Measurements from ENCODE around the gene MECR.

The MECR gene

DNA sequence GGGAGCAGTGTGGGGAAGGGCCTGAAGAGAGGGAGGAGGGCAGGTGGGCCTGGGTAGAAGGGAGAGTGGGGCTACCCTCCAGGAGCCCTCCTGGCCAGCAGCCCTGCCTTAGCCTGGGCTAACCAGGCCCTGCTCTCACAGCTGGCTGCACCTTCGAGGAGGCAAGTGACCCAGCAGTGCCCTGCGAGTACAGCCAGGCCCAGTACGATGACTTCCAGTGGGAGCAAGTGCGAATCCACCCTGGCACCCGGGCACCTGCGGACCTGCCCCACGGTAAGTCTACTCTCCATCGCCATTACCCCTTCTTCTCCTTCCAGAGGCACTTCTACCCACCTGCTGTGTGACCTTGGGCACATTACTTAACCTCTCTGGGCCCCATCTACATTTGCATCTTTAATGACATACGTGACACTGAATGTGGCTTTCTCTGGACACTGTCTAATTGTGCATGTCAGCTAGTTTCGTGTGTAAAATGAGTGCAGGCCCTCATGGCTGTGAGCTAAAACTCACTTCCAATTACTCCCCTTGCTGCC is 24.5 kb upstream of the MECR start:
- DNase-seq (ENCODE audit: low read depth, low spot score) = no peak

- peak; percentile 47 for DNase-seq (ENCODE audit: low read depth, low spot score)
These were observed 23.6 kb upstream of the MECR start for GRCh38 chr1:29254346-29254745.

- no peak for DNase-seq (ENCODE audit: low read depth, low spot score)
These were observed 22.4 kb upstream of the MECR start for GRCh38 chr1:29253180-29253579.

- peak; percentile 33 for DNase-seq (ENCODE audit: low read depth, low spot score)
These were observed 20.7 kb upstream of the MECR start for GRCh38 chr1:29251164-29252124.

DNA sequence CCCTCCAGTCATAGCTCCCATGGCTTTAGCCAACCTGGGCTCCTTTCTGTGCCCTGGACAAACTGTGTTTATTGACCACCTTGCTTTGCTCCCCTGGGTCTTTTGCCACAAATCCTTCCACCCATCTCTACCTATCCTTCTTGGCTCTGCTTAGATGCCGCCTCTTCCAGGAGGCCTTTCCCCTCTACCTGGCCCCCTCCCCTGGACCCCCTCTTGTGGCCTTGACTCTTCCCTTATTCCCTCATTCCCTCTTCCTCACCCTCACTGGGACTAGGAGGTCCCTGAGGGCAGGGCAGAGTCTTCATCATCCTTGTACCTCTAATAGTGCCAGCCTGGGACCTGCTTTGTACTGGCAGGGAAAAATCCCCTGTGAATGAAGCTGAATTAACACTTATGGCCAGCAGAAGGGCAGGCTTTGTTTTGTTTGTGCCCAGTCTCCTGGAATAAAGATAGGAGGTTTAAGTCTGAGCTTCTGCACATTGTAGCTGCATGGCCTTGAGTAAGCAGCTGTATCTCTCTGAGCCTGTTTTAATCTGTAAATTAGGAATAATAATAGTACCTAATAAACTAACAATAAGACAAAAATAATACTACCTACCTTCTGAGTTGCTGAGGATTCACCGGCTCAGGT is 19.3 kb upstream of the MECR start:
- DNase-seq (ENCODE audit: low read depth, low spot score) = peak; percentile 60

DNA sequence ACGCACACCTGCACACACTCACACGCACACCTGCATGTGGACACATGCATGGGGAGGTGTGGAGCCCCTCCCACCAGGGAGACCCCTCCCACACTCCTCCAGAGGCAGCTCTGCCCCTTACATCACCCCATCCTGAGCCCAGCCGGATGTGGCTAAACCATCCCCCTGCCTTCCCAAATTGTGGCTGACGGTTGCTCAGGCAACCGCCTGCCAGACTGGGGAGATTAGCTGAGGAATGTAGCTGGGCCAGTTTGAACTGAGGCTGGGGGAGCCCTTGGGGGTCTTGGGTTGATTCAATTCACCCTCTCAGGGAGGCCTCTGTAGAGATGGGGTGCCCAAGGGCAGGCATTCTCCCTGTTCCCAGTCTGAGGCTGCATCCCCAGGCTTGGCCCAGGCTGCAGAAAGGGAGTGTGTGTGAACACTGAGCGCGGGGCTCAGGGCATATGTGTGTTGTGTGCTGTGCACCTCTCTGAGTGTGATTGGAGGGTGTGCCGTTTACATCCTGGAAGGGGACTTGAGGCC is 18.5 kb upstream of the MECR start:
- peak; percentile 94 for DNase-seq (ENCODE audit: low read depth, low spot score)

- no peak for DNase-seq (ENCODE audit: low read depth, low spot score)
These were observed 17.7 kb upstream of the MECR start for GRCh38 chr1:29248409-29248808.

DNA sequence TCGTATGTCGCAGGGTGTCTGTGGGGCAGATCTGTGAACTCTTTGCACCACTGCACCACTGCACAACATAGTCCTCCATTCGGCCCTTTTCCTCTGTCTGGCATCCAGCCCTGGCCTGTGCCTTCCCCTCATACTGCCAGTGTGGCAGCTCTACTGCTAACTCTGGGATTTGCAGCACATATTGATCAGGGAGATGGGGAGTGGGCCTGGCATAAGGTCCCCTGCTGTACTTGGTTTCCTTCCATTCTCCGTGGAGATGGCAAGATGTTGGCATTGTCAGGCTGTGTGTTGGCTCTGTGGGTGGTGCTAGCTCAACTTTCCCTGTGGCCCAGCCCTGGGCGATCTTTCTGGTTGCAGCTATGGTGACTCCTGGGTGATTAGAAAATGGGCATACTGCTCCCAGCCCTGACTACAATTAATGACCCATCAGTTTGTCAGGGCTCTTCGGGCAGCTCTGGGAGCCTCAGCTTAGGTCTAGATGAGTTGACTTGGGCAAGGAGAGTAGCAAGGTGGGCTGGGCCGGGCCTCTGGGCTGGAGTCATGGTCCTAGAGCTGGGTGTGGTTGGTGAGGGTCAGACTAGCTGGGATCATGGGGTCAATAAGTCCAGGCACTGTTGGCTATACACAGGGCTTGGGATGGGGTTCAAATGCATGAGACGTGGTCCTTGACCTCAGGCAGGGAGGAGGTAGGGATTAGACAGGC is 17.0 kb upstream of the MECR start:
- DNase-seq (ENCODE audit: low read depth, low spot score) = no peak

DNA sequence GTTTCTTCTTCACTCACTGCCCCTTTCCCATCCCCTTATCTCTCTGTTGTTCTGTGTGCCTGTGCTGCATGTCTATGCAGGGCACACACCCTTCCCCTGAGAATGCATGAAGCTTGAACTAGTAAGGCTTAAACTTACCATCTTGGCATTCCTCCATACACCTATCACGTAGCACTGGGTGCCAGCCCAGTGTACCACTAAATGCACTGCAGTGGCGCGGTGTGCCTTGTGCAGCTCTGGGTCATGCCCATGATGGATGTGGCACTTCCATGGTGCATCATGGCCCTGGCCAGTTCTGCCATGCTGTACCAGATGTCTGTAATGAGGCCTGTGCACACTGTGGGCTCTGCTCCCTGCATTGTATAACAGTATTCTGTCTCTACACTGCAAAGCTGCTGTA is 16.3 kb upstream of the MECR start:
- DNase-seq (ENCODE audit: low read depth, low spot score) = no peak

DNA sequence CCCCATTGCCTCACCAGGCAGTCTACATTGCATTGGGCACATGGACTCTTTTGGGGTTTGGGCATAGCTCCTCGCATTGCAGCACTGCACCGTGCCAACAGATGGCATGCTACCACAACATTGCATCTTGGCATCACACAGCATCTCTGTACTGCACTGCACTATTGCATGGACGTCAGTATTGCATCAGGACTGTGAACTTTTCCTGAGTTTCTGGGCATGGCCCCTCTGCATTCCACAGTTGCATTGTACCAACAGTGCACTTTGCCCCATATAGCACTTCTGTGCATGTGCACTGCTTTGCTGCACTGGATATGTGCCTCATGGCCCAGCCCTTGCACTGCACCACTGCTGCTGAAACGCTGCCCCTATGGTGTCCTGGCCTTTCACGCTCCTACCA is 15.1 kb upstream of the MECR start:
- peak; percentile 75 for DNase-seq (ENCODE audit: low read depth, low spot score)

GRCh38 chr1:29245261-29245660 is 14.5 kb upstream of the MECR start:
- no peak for DNase-seq (ENCODE audit: low read depth, low spot score)

- peak; percentile 88 for DNase-seq (ENCODE audit: low read depth, low spot score)
These were observed 13.1 kb upstream of the MECR start for GRCh38 chr1:29243871-29244200.

- DNase-seq (ENCODE audit: low read depth, low spot score) = no peak
These were observed 12.5 kb upstream of the MECR start for GRCh38 chr1:29243023-29243870.

DNA sequence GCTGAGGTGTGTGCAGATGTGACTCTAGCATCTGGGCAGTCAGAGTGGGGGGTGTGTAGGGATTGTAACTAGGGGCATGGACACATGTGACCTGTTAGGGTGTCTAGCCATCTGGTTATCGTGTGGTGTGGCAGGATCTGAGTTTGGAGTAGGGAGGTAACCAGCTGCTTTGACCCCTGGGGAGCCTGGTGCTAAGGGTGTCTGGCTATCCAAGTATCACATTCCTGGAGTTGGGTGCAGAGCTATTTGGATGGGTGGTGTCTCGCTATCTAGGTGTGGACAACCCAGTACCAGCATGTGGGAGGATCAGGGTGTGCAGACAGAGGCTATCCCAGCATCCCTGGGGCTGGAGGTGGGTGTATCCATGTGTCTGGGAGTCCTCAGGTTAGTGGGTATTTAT is 10.3 kb upstream of the MECR start:
- DNase-seq (ENCODE audit: low read depth, low spot score) = no peak

- peak; percentile 52 for DNase-seq (ENCODE audit: low read depth, low spot score)
These were observed 9.7 kb upstream of the MECR start for GRCh38 chr1:29240400-29240837.

DNA sequence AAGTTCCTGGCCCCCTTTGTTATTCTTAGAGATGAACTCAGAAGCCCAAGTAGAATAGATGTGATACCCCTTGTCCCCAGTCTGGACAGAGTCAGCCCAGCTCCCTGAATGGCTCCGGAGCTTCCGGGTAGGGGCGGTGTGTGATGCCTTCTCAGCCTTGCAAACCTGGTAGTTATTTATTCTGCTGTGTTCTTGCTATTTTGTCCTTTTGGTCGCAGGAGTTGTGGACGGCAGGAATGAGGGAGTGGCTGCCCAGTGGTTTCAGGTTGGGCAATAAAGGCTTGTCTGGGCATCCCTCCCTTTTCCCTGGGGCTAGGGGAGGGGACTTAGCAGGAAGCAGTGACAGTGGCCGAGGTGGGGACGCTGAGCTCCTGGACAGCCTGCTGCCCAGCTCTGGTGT is 8.4 kb upstream of the MECR start:
- peak; percentile 72 for DNase-seq (ENCODE audit: low read depth, low spot score)

DNA sequence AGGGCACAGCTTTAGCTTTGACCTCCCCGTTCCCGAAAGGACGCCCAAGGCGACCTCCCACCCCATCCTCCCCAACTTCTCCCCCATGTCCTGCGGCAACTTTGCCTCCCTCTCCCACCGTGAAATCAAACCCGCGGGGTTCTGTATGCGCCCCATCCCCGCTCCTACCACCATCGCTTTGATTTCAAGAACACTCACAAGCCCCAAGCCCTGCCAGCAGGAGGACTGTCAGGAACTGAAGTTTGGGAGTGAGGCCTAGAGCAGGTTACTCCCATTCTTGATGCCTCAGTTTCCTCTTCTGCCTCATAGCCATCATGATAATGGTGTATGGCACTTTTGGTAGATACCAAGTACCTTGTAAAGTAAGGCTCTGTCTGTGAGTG is 7.9 kb upstream of the MECR start:
- DNase-seq (ENCODE audit: low read depth, low spot score) = peak; percentile 49

DNA sequence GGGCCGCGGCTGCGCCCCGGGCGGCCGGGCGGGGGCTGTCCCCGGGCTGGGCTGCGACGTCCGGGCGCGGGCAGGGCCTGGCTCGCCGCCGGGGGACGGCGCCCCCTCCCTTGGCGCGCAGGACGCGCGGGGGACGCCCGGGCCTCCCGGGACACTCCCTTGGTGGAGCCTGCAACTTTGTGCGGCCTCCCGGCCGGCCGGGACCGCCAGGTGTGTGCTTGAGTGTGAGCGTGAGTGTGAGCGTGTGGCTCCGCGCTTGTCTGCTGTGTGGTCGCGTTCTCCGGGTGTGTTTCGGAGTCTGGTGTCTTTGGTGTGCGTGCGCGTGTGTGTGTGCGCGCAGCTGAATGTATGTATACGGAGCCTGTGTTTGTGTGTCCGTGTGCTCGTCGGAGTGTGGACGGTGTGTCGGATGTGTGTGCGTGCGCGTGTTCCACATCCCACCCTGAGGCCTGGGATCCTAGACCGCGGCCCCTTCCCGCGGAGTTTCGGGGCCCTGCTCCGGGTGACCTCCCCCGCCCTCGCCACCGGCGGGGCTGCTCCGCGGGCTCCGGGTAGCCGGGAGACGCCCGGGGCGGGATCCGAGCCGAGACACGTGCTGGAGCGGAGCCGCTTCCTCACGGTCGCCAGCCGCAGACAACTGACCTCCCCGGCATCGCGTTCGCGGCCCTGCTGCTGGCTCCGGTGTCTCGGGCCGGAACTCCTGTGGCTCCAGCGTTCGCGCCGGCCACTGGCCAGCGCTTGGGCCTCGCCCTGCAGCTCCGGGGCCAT is 7.3 kb upstream of the MECR start:
- DNase-seq (ENCODE audit: low read depth, low spot score) = peak; percentile 66

DNA sequence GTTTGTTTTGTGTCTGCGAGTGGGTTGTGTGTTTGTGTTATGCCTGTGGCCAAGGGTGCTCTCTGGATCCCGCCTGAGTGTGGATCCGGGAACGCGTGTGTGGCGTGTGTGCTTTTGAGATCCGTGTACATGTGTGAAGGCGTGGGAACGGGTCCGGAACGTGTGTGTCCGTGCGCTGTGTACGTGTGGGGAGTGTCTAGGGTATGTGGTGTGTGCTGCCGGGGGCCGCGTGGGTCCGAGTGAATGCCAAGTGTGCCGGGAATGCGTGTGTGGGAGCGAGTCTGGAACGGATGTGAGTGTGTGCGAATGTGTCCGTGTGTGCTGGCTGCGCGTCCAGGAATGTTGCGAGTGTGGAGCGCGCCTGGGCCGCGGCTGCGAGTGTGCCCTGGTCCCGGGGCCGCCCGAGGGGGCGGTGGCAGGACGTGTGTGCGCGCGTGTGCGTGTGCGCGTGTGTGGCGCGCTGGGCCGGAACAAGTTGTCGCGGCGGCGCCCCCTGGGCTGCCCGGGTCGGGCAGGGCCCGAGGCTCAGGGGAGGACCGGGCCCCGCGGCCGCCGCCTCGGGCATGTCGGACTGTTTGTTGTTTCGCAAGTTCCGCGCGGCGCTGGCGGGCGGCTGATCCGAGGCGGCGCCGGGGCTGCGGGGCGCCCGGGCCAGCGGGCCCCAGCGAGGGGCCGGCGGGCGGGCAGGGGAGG is 6.5 kb upstream of the MECR start:
- DNase-seq (ENCODE audit: low read depth, low spot score) = peak; percentile 75

GRCh38 chr1:29236712-29237128 is 6.0 kb upstream of the MECR start:
- DNase-seq (ENCODE audit: low read depth, low spot score) = no peak
